GM10266 (cell line): ENCODE results near the gene EPO.

Experiments used
- DNase-seq: peaks from one replicate; pipeline ENCODE4 v3.0.0; 2012; ENCODE audit errors: extremely low spot score
- CTCF ChIP-seq: IDR thresholded peaks from 2 replicates; pipeline ENCODE4 v1.5.1; 2012; ENCODE audit warnings: mild to moderate bottlenecking, low read depth; ENCODE audit not compliant: control insufficient read depth, insufficient read depth; ENCODE audit errors: missing control alignments

The EPO gene

DNA sequence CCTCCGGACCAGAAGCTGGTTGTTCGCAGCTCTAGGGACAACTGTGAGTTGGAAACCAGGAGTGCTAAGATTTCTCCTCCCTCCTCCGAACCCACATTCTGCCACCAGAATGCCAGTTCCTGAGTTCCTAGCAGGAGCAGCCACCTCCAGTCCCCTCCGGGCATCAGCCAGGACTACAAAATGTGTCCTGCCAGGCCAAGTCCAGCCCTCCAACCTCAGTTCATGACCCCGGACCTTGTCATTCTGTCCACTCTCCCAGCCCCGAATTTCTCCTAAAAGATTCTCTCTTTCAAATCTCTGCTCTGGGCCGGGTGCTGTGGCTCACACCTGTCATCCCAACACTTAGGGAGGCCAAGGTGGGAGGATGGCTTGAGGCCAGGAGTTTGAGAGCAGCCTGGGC lies 15.5 kb downstream of the EPO start:
- DNase-seq = no peak
- TF ChIP-seq CTCF = no peak

DNA sequence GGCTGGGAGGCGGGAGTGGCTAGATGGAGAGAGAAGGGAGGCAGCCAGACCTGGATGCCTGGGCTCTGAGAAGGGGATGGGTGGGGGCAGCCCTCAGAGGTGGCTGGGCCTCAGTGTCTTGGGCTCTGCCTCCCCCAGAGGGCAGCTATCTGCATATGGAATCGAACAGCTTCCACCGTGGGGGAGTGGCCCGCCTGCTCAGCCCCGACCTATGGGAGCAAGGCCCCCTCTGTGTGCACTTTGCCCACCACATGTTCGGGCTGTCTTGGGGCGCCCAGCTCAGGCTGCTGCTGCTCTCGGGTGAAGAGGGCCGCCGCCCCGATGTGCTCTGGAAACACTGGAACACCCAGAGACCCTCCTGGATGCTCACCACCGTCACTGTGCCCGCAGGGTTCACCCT lies 16.4 kb downstream of the EPO start:
- DNase-seq = no peak
- TF ChIP-seq CTCF = no peak

DNA sequence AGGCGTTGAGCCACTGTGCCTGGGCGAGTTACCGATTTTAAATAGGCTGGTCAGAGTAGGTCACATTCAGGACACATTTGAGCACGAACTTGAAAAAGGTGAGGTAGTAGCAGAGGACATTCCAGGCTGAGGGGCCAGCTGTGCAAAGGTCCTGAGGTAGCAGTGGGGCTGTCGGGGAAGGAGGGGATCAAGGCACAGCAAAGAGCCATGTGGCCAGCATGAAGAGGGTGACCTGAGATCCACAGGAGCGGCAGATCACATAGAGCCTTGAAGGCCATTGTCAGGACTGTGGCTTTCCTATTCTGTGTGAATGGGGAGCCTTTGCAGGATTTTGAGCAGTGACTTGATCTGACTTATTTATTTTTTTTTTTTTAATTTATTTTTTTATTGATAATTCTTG lies 19.7 kb downstream of the EPO start:
- TF ChIP-seq CTCF = no peak
- no peak for DNase-seq

- DNase-seq = no peak
- TF ChIP-seq CTCF = no peak
Measured at GRCh38 chr7:100744605-100745004, 24.3 kb downstream of the EPO start.

- DNase-seq = peak; percentile 59
- no peak for TF ChIP-seq CTCF
Measured at GRCh38 chr7:100745184-100745583, 24.9 kb downstream of the EPO start.

GRCh38 chr7:100752994-100753393 lies 32.7 kb downstream of the EPO start:
- no peak for TF ChIP-seq CTCF
- no peak for DNase-seq

- no peak for TF ChIP-seq CTCF
- DNase-seq = no peak
Measured at GRCh38 chr7:100753750-100754149, 33.5 kb downstream of the EPO start.
